BJ (cell line): ENCODE results near the gene MYADM. TPM values are rescaled to one million over a fixed set of nuclear protein-coding genes. Genes with fewer than 3 reads are reported as not detected.

ENCODE experiments used
- CTCF ChIA-PET: fragments of 350-600 bp; formaldehyde crosslinking; extraction: SDS; loops from one replicate; lab custom pipeline; 2021; ENCODE audit warnings: antibody characterized with exemption, inconsistent platforms; lab: Yijun Ruan, JAX
- POLR2A ChIA-PET: fragments of 300-600 bp; sonication (Branson Sonifier 250); formaldehyde crosslinking; extraction: SDS; loops from one replicate; lab custom pipeline; 2021; ENCODE audit warnings: antibody characterized with exemption; lab: Charles Lee
- DNase-seq: peaks from one replicate; pipeline ENCODE4 v3.0.0-alpha.2; 2011; ENCODE audit warnings: low read depth
- H3K27me3 ChIP-seq: 2 replicates; pipeline ENCODE4 v1.6.0; 2011; ENCODE audit warnings: low read length; ENCODE audit not compliant: control insufficient read depth, insufficient read depth
- H3K36me3 ChIP-seq: 2 replicates; pipeline ENCODE4 v1.5.1; 2011; ENCODE audit warnings: low read length; ENCODE audit not compliant: control insufficient read depth, insufficient read depth
- H3K4me3 ChIP-seq: 2 replicates; pipeline ENCODE4 v1.5.1; 2011; ENCODE audit warnings: low read depth, mild to moderate bottlenecking, control low read depth, low read length
- polyA plus RNA-seq: library from polyadenylated mRNA; depleted of rRNA; stranded (reverse); fragments of >200 nt; gene quantifications from 2 replicates; pipeline ENCODE4 v1.2.3, GENCODE V29; 2011
- TF ChIP-seq, protein P1 (sequence below): IDR thresholded peaks from 2 replicates; pipeline ENCODE4 v1.5.1; 2011; ENCODE audit warnings: low read depth, mild to moderate bottlenecking, control low read depth, inconsistent platforms, low read length, moderate library complexity; ENCODE audit not compliant: insufficient read depth

The MYADM gene
- polyA plus RNA-seq, 1 experiment = 134 TPM

GRCh38 chr19:53908106-53908934, 40.6 kb downstream of the MYADM start:
- POLR2A ChIA-PET = no interaction called here
- CTCF ChIA-PET = interaction anchor here (0.9 to 2.8 kb wide), 5 partner anchors 9 to 115 kb away, joined by 4 to 31 read pairs (median 4); no protein-coding TSS in a partner anchor
- Histone ChIP-seq H3K27me3 (peaks cover 35% of the 10 kb centered on the region), H3K36me3 (no peaks in the 10 kb centered on the region), H3K4me3 (peak overlapping the region; percentile 9; the same call in 1 of the 2 replicates)
- TF ChIP-seq, protein P1, sequence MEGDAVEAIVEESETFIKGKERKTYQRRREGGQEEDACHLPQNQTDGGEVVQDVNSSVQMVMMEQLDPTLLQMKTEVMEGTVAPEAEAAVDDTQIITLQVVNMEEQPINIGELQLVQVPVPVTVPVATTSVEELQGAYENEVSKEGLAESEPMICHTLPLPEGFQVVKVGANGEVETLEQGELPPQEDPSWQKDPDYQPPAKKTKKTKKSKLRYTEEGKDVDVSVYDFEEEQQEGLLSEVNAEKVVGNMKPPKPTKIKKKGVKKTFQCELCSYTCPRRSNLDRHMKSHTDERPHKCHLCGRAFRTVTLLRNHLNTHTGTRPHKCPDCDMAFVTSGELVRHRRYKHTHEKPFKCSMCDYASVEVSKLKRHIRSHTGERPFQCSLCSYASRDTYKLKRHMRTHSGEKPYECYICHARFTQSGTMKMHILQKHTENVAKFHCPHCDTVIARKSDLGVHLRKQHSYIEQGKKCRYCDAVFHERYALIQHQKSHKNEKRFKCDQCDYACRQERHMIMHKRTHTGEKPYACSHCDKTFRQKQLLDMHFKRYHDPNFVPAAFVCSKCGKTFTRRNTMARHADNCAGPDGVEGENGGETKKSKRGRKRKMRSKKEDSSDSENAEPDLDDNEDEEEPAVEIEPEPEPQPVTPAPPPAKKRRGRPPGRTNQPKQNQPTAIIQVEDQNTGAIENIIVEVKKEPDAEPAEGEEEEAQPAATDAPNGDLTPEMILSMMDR = no peak
- no peak for DNase-seq

- TF ChIP-seq, protein P1 = no peak
- no peaks in the 10 kb centered on the region for H3K36me3 ChIP-seq
- no peak for DNase-seq
- POLR2A ChIA-PET = no interaction called here
- CTCF ChIA-PET = interaction anchor here (2.8 kb wide), 1 partner anchor 114 kb away, joined by 31 read pairs; no protein-coding TSS in a partner anchor
- H3K27me3 ChIP-seq = peaks cover 35% of the 10 kb centered on the region
- peak within 1 kb of the TSS; percentile 22 for H3K4me3 ChIP-seq
Observed at GRCh38 chr19:53908935-53909415, 41.3 kb downstream of the MYADM start, which contains the start of gene CACNG7. TSS of gene CACNG7 (plus strand) at chr19:53909278. CDS start at chr19:53912832, 3,554 bp downstream.

- POLR2A ChIA-PET = no interaction called here
Observed at GRCh38 chr19:53909471-53910169, 41.9 kb downstream of the MYADM start.

DNA sequence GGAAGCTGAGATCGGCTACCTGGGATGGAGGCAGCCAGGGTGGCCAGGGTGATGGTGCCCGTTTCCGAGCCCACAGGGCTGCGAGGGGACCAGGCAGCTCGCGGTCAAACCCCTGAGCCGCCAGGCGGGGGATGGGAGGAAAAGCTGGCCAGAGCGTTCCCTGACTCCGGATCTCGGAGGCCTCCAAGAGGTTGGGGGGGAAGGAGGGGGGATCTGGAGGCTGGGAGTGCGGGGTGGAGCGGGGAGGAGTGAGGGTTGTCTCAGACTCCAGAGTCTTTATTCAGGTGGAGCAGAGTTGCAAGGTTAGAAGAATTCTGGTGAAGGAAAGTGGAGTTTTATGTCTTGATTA, 42.5 kb downstream of the MYADM start:
- TF ChIP-seq, protein P1 = no peak
- CTCF ChIA-PET = interaction anchor here (2.6 kb wide), 1 partner anchor 113 kb away, joined by 9 read pairs; no protein-coding TSS in a partner anchor
- no peaks in the 10 kb centered on the region for H3K36me3 ChIP-seq
- POLR2A ChIA-PET = no interaction called here
- no peak for DNase-seq
- H3K4me3 ChIP-seq = no peak overlapping the region
- peaks cover 30% of the 10 kb centered on the region for H3K27me3 ChIP-seq

More at GRCh38 chr19:53909471-53910169, 41.9 kb downstream of the MYADM start:
- TF ChIP-seq, protein P1 = no peak
- peak overlapping the region; percentile 22 for H3K4me3 ChIP-seq
- H3K36me3 ChIP-seq = no peaks in the 10 kb centered on the region
- DNase-seq = no peak
- H3K27me3 ChIP-seq = peaks cover 34% of the 10 kb centered on the region
- CTCF ChIA-PET = interaction anchor here (2.6 kb wide), 1 partner anchor 114 kb away, joined by 9 read pairs; no protein-coding TSS in a partner anchor

DNA sequence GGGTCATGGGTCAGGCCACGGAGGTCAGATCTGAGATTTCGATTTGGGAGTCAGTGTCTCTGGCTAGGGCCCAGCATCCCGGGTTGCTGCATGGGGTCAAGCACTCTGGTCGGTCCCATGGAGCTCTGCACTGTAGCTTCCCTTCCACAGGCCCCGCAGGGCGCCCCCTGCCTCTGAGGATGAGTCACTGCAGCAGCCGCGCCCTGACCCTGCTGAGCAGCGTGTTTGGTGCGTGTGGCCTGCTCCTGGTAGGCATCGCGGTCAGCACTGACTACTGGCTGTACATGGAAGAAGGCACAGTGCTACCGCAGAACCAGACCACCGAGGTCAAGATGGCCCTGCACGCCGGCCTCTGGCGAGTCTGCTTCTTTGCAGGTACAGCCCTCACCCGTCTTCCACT, 45.0 kb downstream of the MYADM start:
- Histone ChIP-seq H3K36me3 (no peaks in the 10 kb centered on the region), H3K27me3 (peaks cover 29% of the 10 kb centered on the region), H3K4me3 (no peak overlapping the region)
- POLR2A ChIA-PET = no interaction called here
- CTCF ChIA-PET = interaction anchor here (0.6 to 0.9 kb wide), 2 partner anchors 15 to 46 kb away, joined by 3 read pairs; no protein-coding TSS in a partner anchor
- no peak for DNase-seq
- TF ChIP-seq, protein P1 = peak; percentile 21; the same call in 1 of the 2 replicates
